Naive thymus-derived CD8-positive, alpha-beta T cell (primary cell): ENCODE data around the gene FAM124A. TPM values are rescaled to one million over a fixed set of nuclear protein-coding genes. Genes with fewer than 3 reads are reported as not detected.
A peak's percentile ranks its signal among the peaks of the same experiment; 100 is the strongest.

ENCODE experiments used
- ATAC-seq, 2 donors: fragments of 150-1000 bp; cut with Tn5 transposase in 1 of 2; sonication (Bioruptor Pico), chemical (Tn5 transposase) in 1 of 2; 1 replicate in 1 of 2; 2 replicates in 1 of 2; pipeline ENCODE4 v1.10.0; 2021; ENCODE audit warnings: mild to moderate bottlenecking in 2 of 2, moderate library complexity in 2 of 2
- POLR2A ChIA-PET: fragments of 350-600 bp; sonication (Branson Sonifier 250); formaldehyde crosslinking; loops from one replicate; lab custom pipeline; 2021; ENCODE audit warnings: antibody characterized with exemption; lab: Charles Lee
- DNase-seq, 10 donors: peaks; one replicate each; pipeline versions ENCODE4 v3.0.0 to v3.0.0-alpha.2; 2020 to 2022
- H3K27ac Mint-ChIP-seq, 10 donors: one replicate each; pipeline ENCODE4 v1.8.0; 2020 to 2022; ENCODE audit warnings: mild to moderate bottlenecking in 10 of 10, mixed read lengths in 10 of 10, moderate library complexity in 4 of 10, inconsistent platforms in 1 of 10
- H3K27me3 Mint-ChIP-seq, 5 donors: one replicate each; pipeline ENCODE4 v1.8.0; 2021 to 2022; ENCODE audit warnings: mixed read lengths in 5 of 5
- H3K36me3 Mint-ChIP-seq, 3 donors: one replicate each; pipeline ENCODE4 v1.8.0; 2020 to 2022; ENCODE audit warnings: mixed read lengths in 3 of 3, mild to moderate bottlenecking in 2 of 3, inconsistent platforms in 1 of 3
- H3K4me1 Mint-ChIP-seq, 4 donors: one replicate each; pipeline ENCODE4 v1.8.0; 2021 to 2022; ENCODE audit warnings: mixed read lengths in 4 of 4
- H3K4me3 Mint-ChIP-seq, 10 donors: one replicate each; pipeline ENCODE4 v1.8.0; 2020 to 2022; ENCODE audit warnings: mild to moderate bottlenecking in 10 of 10, mixed read lengths in 10 of 10, moderate library complexity in 6 of 10, inconsistent platforms in 1 of 10
- H3K9me3 Mint-ChIP-seq, 9 donors: one replicate each; pipeline ENCODE4 v1.8.0; 2020 to 2022; ENCODE audit warnings: mixed read lengths in 9 of 9, mild to moderate bottlenecking in 3 of 9, inconsistent platforms in 1 of 9, moderate library complexity in 1 of 9
- polyA plus RNA-seq, 3 donors: library from polyadenylated mRNA; unstranded; fragments of 300-500 nt; fragmentation: Illumina TruSeq; gene quantifications; one replicate each; pipeline ENCODE4 v1.2.3, GENCODE V29; 2021
- total RNA-seq, 8 experiments: library from RNA in 2 of 8; stranded (reverse) in 2 of 8; gene quantifications; one replicate each; pipeline ENCODE4 v1.2.3 and lab custom pipeline; 2021 to 2026

Gene FAM124A
- total and polyA plus RNA-seq, 5 experiments from 2014 or later: 0.07 TPM; not detected in 4

GRCh38 chr13:51311231-51311630, 89.0 kb downstream of the FAM124A start:
- Mint-ChIP-seq H3K9me3 (no peaks in the 10 kb centered on the region), H3K36me3 (no peaks in the 10 kb centered on the region), H3K4me1 (peaks cover 0 to 3% (median 0%) of the 10 kb centered on the region in 4 donors), H3K27me3 (peaks cover 0 to 7% (median 2%) of the 10 kb centered on the region in 5 donors), H3K27ac (no peak overlapping the region), H3K4me3 (no peak overlapping the region)
- POLR2A ChIA-PET: no interaction called here
- no peak for DNase-seq
- no peak for ATAC-seq

DNA sequence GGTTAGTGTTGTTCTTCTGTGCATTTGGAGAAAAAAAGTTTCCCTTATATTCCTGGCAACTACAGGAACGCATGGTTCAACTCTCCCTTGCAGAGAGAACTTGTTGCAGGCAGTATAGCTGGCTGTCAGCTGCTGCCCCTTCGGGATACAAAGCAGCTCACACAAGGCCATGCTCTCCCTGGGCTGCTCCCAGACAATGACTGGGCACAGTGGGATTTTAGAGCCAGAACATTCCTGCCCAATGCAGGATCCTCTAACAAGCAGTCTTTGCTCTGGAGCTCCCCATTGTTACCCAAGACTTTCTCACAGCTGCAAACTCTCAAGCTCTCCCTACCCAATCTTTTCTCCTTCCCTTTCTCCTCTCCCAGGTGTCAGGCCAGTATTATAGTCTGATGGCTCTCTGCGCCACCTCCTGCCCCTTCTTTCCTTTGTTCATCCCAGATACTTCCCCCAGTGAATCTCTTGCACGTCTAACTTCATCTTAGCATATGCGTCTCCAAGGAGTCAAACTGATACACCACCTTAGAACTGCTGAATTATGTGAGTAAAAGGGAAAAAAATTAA, 89.8 kb downstream of the FAM124A start:
- POLR2A ChIA-PET: no interaction called here
- Mint-ChIP-seq H3K27ac (no peak overlapping the region), H3K27me3 (peaks cover 0 to 7% (median 2%) of the 10 kb centered on the region in 5 donors), H3K4me1 (peaks cover 0 to 3% (median 0%) of the 10 kb centered on the region in 4 donors), H3K9me3 (no peaks in the 10 kb centered on the region), H3K36me3 (no peaks in the 10 kb centered on the region), H3K4me3 (no peak overlapping the region)
- ATAC-seq (no peak), DNase-seq (no peak)

DNA sequence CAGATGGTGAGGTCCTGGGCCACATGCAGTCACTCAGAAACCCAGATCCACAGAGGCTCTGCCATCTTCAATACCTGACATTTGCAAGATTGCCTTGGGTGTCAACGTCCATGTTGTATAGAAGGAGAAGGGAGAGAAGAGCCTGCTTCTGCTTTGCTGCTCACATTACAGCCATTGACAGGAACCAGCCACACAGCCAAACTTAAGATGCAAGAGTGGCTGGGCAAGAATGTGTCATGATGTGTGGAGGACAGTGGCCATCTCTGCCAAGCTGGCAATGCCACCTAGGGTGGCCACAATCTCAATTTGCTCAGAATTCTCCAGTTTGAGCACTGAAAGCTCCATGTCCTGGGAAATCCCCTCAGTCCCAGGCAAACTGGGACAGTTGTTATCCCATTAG, 91.4 kb downstream of the FAM124A start:
- Mint-ChIP-seq H3K27ac (no peak overlapping the region), H3K4me1 (no peaks in the 10 kb centered on the region), H3K27me3 (peaks cover 0 to 4% (median 2%) of the 10 kb centered on the region in 5 donors), H3K4me3 (no peak overlapping the region), H3K36me3 (no peaks in the 10 kb centered on the region), H3K9me3 (no peaks in the 10 kb centered on the region)
- POLR2A ChIA-PET: no interaction called here
- ATAC-seq (no peak), DNase-seq (no peak)

DNA sequence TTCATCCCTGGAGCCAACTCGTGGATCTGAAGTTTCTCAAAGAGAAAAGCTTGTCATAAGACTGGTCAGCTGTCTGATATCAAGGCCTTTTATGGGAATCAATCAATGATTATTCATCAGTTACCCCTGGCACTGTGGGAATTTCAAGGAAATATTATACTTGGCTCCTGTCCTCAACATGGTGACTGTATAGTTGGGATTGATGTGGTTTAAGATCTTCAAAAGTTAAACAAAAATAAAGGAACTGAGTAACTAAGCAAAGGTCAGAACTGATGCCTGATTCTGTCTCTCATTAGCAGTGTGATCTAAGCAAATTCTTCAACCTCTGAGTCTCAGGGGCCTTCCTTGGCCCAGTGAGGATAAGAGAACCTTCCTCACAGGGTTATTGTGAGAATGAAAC, 95.1 kb downstream of the FAM124A start:
- POLR2A ChIA-PET: no interaction called here
- Mint-ChIP-seq H3K36me3 (no peaks in the 10 kb centered on the region), H3K4me3 (no peak overlapping the region), H3K4me1 (no peaks in the 10 kb centered on the region), H3K9me3 (no peaks in the 10 kb centered on the region), H3K27me3 (peaks cover 0 to under 1% (median under 1%) of the 10 kb centered on the region in 5 donors), H3K27ac (no peak overlapping the region)
- no peak for ATAC-seq
- DNase-seq: no peak

GRCh38 chr13:51318015-51318414, 95.8 kb downstream of the FAM124A start:
- no peak overlapping the region for H3K27ac Mint-ChIP-seq
- no peak for ATAC-seq
- no peaks in the 10 kb centered on the region for H3K4me1 Mint-ChIP-seq
- no peak overlapping the region for H3K4me3 Mint-ChIP-seq
- DNase-seq: no peak
- no peaks in the 10 kb centered on the region for H3K9me3 Mint-ChIP-seq
- H3K36me3 Mint-ChIP-seq: no peaks in the 10 kb centered on the region
- no peaks in the 10 kb centered on the region for H3K27me3 Mint-ChIP-seq
- POLR2A ChIA-PET: interaction anchor here (0.7 kb wide), 1 partner anchor 779 kb away, joined by 3 read pairs; no protein-coding TSS in a partner anchor

DNA sequence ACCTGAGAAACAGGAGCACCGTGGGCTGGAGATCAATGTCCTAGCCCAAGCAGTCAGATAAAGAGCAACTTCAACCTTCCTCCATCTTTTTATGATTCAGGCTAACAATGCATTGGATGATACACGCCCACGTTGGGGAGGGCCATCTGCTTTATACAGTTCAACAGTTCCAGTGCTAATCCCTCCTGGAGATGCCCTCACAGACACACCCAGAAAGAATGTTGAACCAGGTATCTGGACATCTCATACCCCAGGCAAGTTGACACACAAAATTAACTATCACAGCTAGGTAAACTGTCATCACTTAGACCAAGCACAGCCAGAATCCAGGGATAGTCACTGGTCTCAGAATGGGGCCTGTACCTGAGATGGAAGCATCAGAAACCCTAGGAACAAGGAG, 96.7 kb downstream of the FAM124A start:
- POLR2A ChIA-PET: no interaction called here
- no peak overlapping the region for H3K4me3 Mint-ChIP-seq

GRCh38 chr13:51321836-51322235, 99.6 kb downstream of the FAM124A start:
- POLR2A ChIA-PET: no interaction called here
- ATAC-seq: no peak
- no peaks in the 10 kb centered on the region for H3K27me3 Mint-ChIP-seq
- no peak overlapping the region for H3K27ac Mint-ChIP-seq
- no peak overlapping the region for H3K4me3 Mint-ChIP-seq
- no peaks in the 10 kb centered on the region for H3K4me1 Mint-ChIP-seq
- no peaks in the 10 kb centered on the region for H3K9me3 Mint-ChIP-seq
- no peak for DNase-seq
- no peaks in the 10 kb centered on the region for H3K36me3 Mint-ChIP-seq

More for the DNA sequence above, 96.7 kb downstream of the FAM124A start:
- DNase-seq (no peak), ATAC-seq (no peak)
- Mint-ChIP-seq H3K9me3 (no peaks in the 10 kb centered on the region), H3K36me3 (no peaks in the 10 kb centered on the region), H3K27ac (peak overlapping the region in 1 of 10 donors; percentile 40), H3K4me1 (no peaks in the 10 kb centered on the region), H3K27me3 (no peaks in the 10 kb centered on the region)

DNA sequence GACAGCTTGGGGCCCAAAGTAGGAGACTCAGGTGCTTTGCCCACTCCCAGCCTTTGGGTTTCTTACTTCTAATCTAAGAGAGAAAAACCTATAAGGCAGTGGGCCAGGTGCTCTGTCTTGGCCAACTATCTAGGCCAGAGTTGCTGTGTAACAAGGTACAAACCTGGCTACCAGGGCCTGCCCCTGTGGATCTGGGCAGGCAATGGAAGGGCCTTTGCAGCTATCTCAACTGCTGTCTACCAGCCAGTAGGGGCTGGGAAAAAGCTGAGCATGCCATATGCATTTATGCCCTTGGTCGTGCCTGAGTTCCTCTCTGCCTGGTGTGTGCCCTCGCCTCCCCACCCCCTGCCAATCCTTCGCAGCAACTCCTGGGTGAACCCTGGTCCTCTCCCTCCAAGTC, 100.6 kb downstream of the FAM124A start:
- H3K27me3 Mint-ChIP-seq: no peaks in the 10 kb centered on the region
- no peaks in the 10 kb centered on the region for H3K36me3 Mint-ChIP-seq
- no peak overlapping the region for H3K4me3 Mint-ChIP-seq
- no peak overlapping the region for H3K27ac Mint-ChIP-seq
- DNase-seq (no peak), ATAC-seq (no peak)
- no peaks in the 10 kb centered on the region for H3K9me3 Mint-ChIP-seq
- POLR2A ChIA-PET: no interaction called here
- no peaks in the 10 kb centered on the region for H3K4me1 Mint-ChIP-seq

GRCh38 chr13:51323824-51324511, 101.8 kb downstream of the FAM124A start:
- H3K4me3 Mint-ChIP-seq: no peak overlapping the region
- POLR2A ChIA-PET: no interaction called here
- peaks cover 0 to under 1% (median 0%) of the 10 kb centered on the region in 3 donors for H3K36me3 Mint-ChIP-seq
- no peaks in the 10 kb centered on the region for H3K4me1 Mint-ChIP-seq
- no peaks in the 10 kb centered on the region for H3K9me3 Mint-ChIP-seq
- ATAC-seq (no peak), DNase-seq (no peak)
- no peaks in the 10 kb centered on the region for H3K27me3 Mint-ChIP-seq
- peak overlapping the region in 1 of 10 donors; percentile 71 for H3K27ac Mint-ChIP-seq

GRCh38 chr13:51324714-51325420, 102.7 kb downstream of the FAM124A start:
- DNase-seq (no peak), ATAC-seq (no peak)
- H3K4me1 Mint-ChIP-seq: no peaks in the 10 kb centered on the region
- no peaks in the 10 kb centered on the region for H3K27me3 Mint-ChIP-seq
- POLR2A ChIA-PET: no interaction called here
- H3K4me3 Mint-ChIP-seq: no peak overlapping the region
- H3K27ac Mint-ChIP-seq: no peak overlapping the region
- H3K36me3 Mint-ChIP-seq: peaks cover 0 to 2% (median 0%) of the 10 kb centered on the region in 3 donors
- H3K9me3 Mint-ChIP-seq: no peaks in the 10 kb centered on the region

- ATAC-seq (no peak), DNase-seq (no peak)
- Mint-ChIP-seq H3K27me3 (no peaks in the 10 kb centered on the region), H3K27ac (no peak overlapping the region), H3K4me3 (no peak overlapping the region), H3K4me1 (peaks cover under 1 to 4% (median 3%) of the 10 kb centered on the region in 4 donors), H3K36me3 (peaks cover 0 to 2% (median 1%) of the 10 kb centered on the region in 3 donors), H3K9me3 (no peaks in the 10 kb centered on the region)
- POLR2A ChIA-PET: no interaction called here
Observed at GRCh38 chr13:51325837-51326236, 103.6 kb downstream of the FAM124A start.

GRCh38 chr13:51326777-51327176, 104.6 kb downstream of the FAM124A start:
- ATAC-seq (no peak), DNase-seq (no peak)
- peaks cover 0 to 4% (median 2%) of the 10 kb centered on the region in 3 donors for H3K36me3 Mint-ChIP-seq
- peaks cover 5 to 12% (median 10%) of the 10 kb centered on the region in 4 donors for H3K4me1 Mint-ChIP-seq
- POLR2A ChIA-PET: no interaction called here
- H3K4me3 Mint-ChIP-seq: no peak overlapping the region
- no peaks in the 10 kb centered on the region for H3K27me3 Mint-ChIP-seq
- no peak overlapping the region for H3K27ac Mint-ChIP-seq
- H3K9me3 Mint-ChIP-seq: no peaks in the 10 kb centered on the region

DNA sequence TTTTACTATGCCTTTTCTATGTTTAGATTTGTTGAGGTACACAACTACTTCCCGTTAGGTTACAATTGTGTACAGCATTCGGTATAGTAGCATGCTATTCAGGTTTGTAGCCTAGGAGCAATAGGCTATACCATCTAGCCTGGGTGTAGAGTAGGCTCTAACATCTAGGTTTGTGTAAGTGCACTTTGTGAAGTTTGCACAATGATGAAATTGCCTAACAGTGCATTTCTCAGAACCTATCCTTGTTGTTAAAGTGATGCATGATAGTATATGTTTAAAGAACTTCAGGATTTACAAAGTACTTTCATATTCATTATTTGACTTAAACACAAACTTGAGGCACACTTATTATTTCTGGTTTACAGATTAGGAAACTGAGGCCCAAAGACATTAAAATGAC, 105.8 kb downstream of the FAM124A start:
- peaks cover 5 to 16% (median 12%) of the 10 kb centered on the region in 4 donors for H3K4me1 Mint-ChIP-seq
- no peaks in the 10 kb centered on the region for H3K27me3 Mint-ChIP-seq
- no peaks in the 10 kb centered on the region for H3K9me3 Mint-ChIP-seq
- ATAC-seq: no peak
- H3K4me3 Mint-ChIP-seq: no peak overlapping the region
- H3K27ac Mint-ChIP-seq: no peak overlapping the region
- no peak for DNase-seq
- POLR2A ChIA-PET: no interaction called here
- peaks cover 0 to 4% (median 2%) of the 10 kb centered on the region in 3 donors for H3K36me3 Mint-ChIP-seq
